CD14-positive monocyte (primary cell): Measurements from ENCODE around the gene IKBKE. TPM values are rescaled to one million over a fixed set of nuclear protein-coding genes. Genes with fewer than 3 reads are reported as not detected.
A peak's percentile ranks its signal among the peaks of the same experiment; 100 is the strongest.

Source experiments
- DNase-seq, 3 donors: peaks; one replicate each; pipeline ENCODE4 v3.0.0-alpha.2; 2011 to 2022
- H2AFZ ChIP-seq: 2 replicates; pipeline ENCODE4 v1.6.0; 2012; ENCODE audit warnings: mild to moderate bottlenecking, low read depth, low read length, inconsistent platforms; ENCODE audit not compliant: insufficient read depth, poor library complexity, severe bottlenecking
- H3K27ac ChIP-seq, 2 donors: 1 replicate in 1 of 2; 2 replicates in 1 of 2; pipeline ENCODE4 v1.5.1; 2012 to 2013; ENCODE audit warnings: low read length in 2 of 2, control low read depth in 1 of 2, inconsistent platforms in 1 of 2, low read depth in 1 of 2, mild to moderate bottlenecking in 1 of 2
- H3K27me3 ChIP-seq, 2 donors: one replicate each; pipeline versions ENCODE4 v1.6.0 to v1.6.1; 2011 to 2013; ENCODE audit warnings: low read length in 2 of 2; ENCODE audit not compliant: control insufficient read depth in 2 of 2, insufficient read depth in 2 of 2
- H3K36me3 ChIP-seq, 2 donors: replicated peaks in 1 of 2; 1 replicate in 1 of 2; 2 replicates in 1 of 2; pipeline versions ENCODE4 v1.5.1 to v1.6.1; 2012 to 2013; ENCODE audit warnings: low read length in 2 of 2, control low read depth in 1 of 2, inconsistent platforms in 1 of 2, mild to moderate bottlenecking in 1 of 2; ENCODE audit not compliant: insufficient read depth in 2 of 2, control insufficient read depth in 1 of 2
- H3K4me1 ChIP-seq, 2 donors: 1 replicate in 1 of 2; 2 replicates in 1 of 2; pipeline versions ENCODE4 v1.5.1 to v1.6.1; 2012 to 2013; ENCODE audit warnings: low read length in 2 of 2, control low read depth in 1 of 2, inconsistent platforms in 1 of 2, mild to moderate bottlenecking in 1 of 2, moderate library complexity in 1 of 2; ENCODE audit not compliant: insufficient read depth in 2 of 2, control insufficient read depth in 1 of 2
- H3K4me2 ChIP-seq: replicated peaks from 2 replicates; pipeline ENCODE3; 2012; ENCODE audit warnings: low read length, moderate library complexity, mild to moderate bottlenecking; ENCODE audit not compliant: poor library complexity, severe bottlenecking; ENCODE audit errors: extremely low read depth
- H3K4me3 ChIP-seq, 3 experiments: fragments of 200-600 bp in 1 of 3; sonication (generic) in 1 of 3; replicated peaks in 1 of 3; 1 replicate in 2 of 3; 2 replicates in 1 of 3; pipeline ENCODE4 v1.5.1; 2011 to 2013; ENCODE audit warnings: low read length in 3 of 3, mild to moderate bottlenecking in 3 of 3, control low read depth in 2 of 3, low read depth in 2 of 3, inconsistent platforms in 1 of 3, moderate library complexity in 1 of 3
- H3K79me2 ChIP-seq: 2 replicates; pipeline ENCODE4 v1.6.0; 2012; ENCODE audit warnings: mild to moderate bottlenecking, control low read depth, inconsistent platforms, low read length, moderate library complexity; ENCODE audit not compliant: insufficient read depth
- H3K9ac ChIP-seq: 2 replicates; pipeline ENCODE4 v1.6.0; 2017; ENCODE audit warnings: low read length, mild to moderate bottlenecking; ENCODE audit not compliant: insufficient read depth, poor library complexity, severe bottlenecking
- H3K9me3 ChIP-seq, 2 donors: replicated peaks in 1 of 2; 1 replicate in 1 of 2; 2 replicates in 1 of 2; pipeline versions ENCODE4 v1.5.1 to v1.6.1; 2012 to 2013; ENCODE audit warnings: low read length in 2 of 2, control low read depth in 1 of 2; ENCODE audit not compliant: control insufficient read depth in 1 of 2, insufficient read depth in 1 of 2
- H4K20me1 ChIP-seq: 2 replicates; pipeline ENCODE4 v1.6.0; 2012; ENCODE audit warnings: mild to moderate bottlenecking, low read length, control low read depth, moderate library complexity; ENCODE audit not compliant: insufficient read depth
- H3K27ac Mint-ChIP-seq, 7 donors: one replicate each; pipeline ENCODE4 v1.8.0; 2020; ENCODE audit warnings: mild to moderate bottlenecking in 7 of 7, mixed read lengths in 7 of 7, moderate library complexity in 6 of 7, inconsistent platforms in 2 of 7
- H3K27me3 Mint-ChIP-seq, 3 donors: one replicate each; pipeline ENCODE4 v1.8.0; 2021 to 2022; ENCODE audit warnings: low read depth in 3 of 3, mild to moderate bottlenecking in 3 of 3, mixed read lengths in 3 of 3, moderate library complexity in 3 of 3, inconsistent platforms in 1 of 3
- H3K36me3 Mint-ChIP-seq, 2 donors: one replicate each; pipeline ENCODE4 v1.8.0; 2020; ENCODE audit warnings: mixed read lengths in 2 of 2, inconsistent platforms in 1 of 2, mild to moderate bottlenecking in 1 of 2
- H3K4me1 Mint-ChIP-seq: one replicate; pipeline ENCODE4 v1.8.0; 2020; ENCODE audit warnings: mild to moderate bottlenecking, mixed read lengths
- H3K4me3 Mint-ChIP-seq, 2 donors: one replicate each; pipeline ENCODE4 v1.8.0; 2020; ENCODE audit warnings: mild to moderate bottlenecking in 2 of 2, mixed read lengths in 2 of 2, moderate library complexity in 1 of 2
- H3K9me3 Mint-ChIP-seq, 7 donors: one replicate each; pipeline ENCODE4 v1.8.0; 2020 to 2022; ENCODE audit warnings: mixed read lengths in 7 of 7, mild to moderate bottlenecking in 6 of 7, moderate library complexity in 6 of 7, inconsistent platforms in 2 of 7
- CTCF ChIP-seq: fragments of 200-600 bp; IDR thresholded peaks from one replicate; pipeline ENCODE4 v1.8.0; 2022; ENCODE audit warnings: antibody characterized with exemption, mild to moderate bottlenecking
- WGBS: methylation state at CpG from one replicate; pipeline ENCODE4 v1.1.5; 2013; ENCODE audit warnings: missing lambda C conversion rate; ENCODE audit not compliant: insufficient coverage; 5-methylcytosine and 5-hydroxymethylcytosine counted together
- intact Hi-C, 2 donors: fragments of 100-400 bp; cut with micrococcal nuclease; formaldehyde crosslinking; loops; one replicate each; pipeline versions ENCODE4 v1.15.0 to v1.15.1; 2023
- polyA plus RNA-seq, 3 donors: library from polyadenylated mRNA; depleted of rRNA in 1 of 3; unstranded in 2 of 3; stranded (reverse) in 1 of 3; fragments of 300-500 nt in 2 of 3; fragments of >200 nt in 1 of 3; fragmentation: Illumina TruSeq in 2 of 3; gene quantifications; 1 replicate in 2 of 3; 2 replicates in 1 of 3; pipeline ENCODE4 v1.2.3, GENCODE V29; 2012 to 2021

The IKBKE gene
- polyA plus RNA-seq, 3 donors = 35.6 to 40.7 (median 37.6) TPM

GRCh38 chr1:206464456-206464964 is 5.8 kb upstream of the IKBKE start:
- no CpG with 5 or more reads among the region's 4 CpGs for WGBS
- Mint-ChIP-seq H3K27me3 (no peaks in the 10 kb centered on the region), H3K4me3 (peak overlapping the region in 1 of 2 donors; percentile 26), H3K36me3 (peaks cover 32 to 37% of the 10 kb centered on the region in 2 donors), H3K4me1 (peaks cover 70% of the 10 kb centered on the region), H3K9me3 (peaks cover 0 to 3% (median 0%) of the 10 kb centered on the region in 7 donors), H3K27ac (peak overlapping the region; percentile 94 to 100 (median 98))
- Histone ChIP-seq H3K9me3 (no peaks in the 10 kb centered on the region), H3K36me3 (peaks cover 24 to 40% of the 10 kb centered on the region in 2 donors), H3K4me3 (no peak overlapping the region), H3K9ac (no peak overlapping the region), H4K20me1 (peaks cover 4% of the 10 kb centered on the region), H3K4me2 (no peak overlapping the region), H3K27me3 (no peaks in the 10 kb centered on the region), H3K4me1 (peaks cover 63 to 64% of the 10 kb centered on the region in 2 donors), H3K79me2 (no peaks in the 10 kb centered on the region), H3K27ac (peak overlapping the region; percentile 69 to 82), H2AFZ (no peak overlapping the region)
- intact Hi-C loops = no loop called here
- TF ChIP-seq CTCF = no peak
- peak; percentile 85 to 96 (median 93) for DNase-seq

- H3K36me3 Mint-ChIP-seq = peaks cover 19 to 24% of the 10 kb centered on the region in 2 donors
- H3K9me3 Mint-ChIP-seq = peaks cover 0 to 2% (median 0%) of the 10 kb centered on the region in 7 donors
- peaks cover 8% of the 10 kb centered on the region for H3K79me2 ChIP-seq
- intact Hi-C loops = loop anchor here in 1 of 2 donors (5.0 kb wide), 1 partner anchor 111 kb away; no protein-coding TSS in a partner anchor
- peaks cover 73 to 76% of the 10 kb centered on the region in 2 donors for H3K4me1 ChIP-seq
- WGBS = no CpG with 5 or more reads among the region's 2 CpGs
- H3K27ac ChIP-seq = peak overlapping the region in 1 of 2 donors; percentile 82
- H3K27ac Mint-ChIP-seq = peak overlapping the region; percentile 15 to 100 (median 96)
- no peaks in the 10 kb centered on the region for H3K27me3 ChIP-seq
- H2AFZ ChIP-seq = no peak overlapping the region
- no peak overlapping the region for H3K4me2 ChIP-seq
- H3K4me3 ChIP-seq = no peak overlapping the region
- H4K20me1 ChIP-seq = peaks cover 4% of the 10 kb centered on the region
- H3K9me3 ChIP-seq = no peaks in the 10 kb centered on the region
- DNase-seq = peak in 1 of 3 donors; percentile 46
- peaks cover 13 to 25% of the 10 kb centered on the region in 2 donors for H3K36me3 ChIP-seq
- H3K9ac ChIP-seq = no peak overlapping the region
- no peaks in the 10 kb centered on the region for H3K27me3 Mint-ChIP-seq
- H3K4me1 Mint-ChIP-seq = peaks cover 79% of the 10 kb centered on the region
- peak overlapping the region in 1 of 2 donors; percentile 54 for H3K4me3 Mint-ChIP-seq
- TF ChIP-seq CTCF = no peak
Measured at GRCh38 chr1:206465951-206466350, 4.3 kb upstream of the IKBKE start.
